K562 (cell line): ENCODE data around the gene LRP3. TPM values are rescaled to one million over a fixed set of nuclear protein-coding genes. Genes with fewer than 3 reads are reported as not detected.

Experiments used
- ATAC-seq: fragments of 200-7000 bp; cut with Tn5 transposase; 3 replicates; pipeline ENCODE4 v1.9.1; 2020; ENCODE audit warnings: moderate library complexity
- BruUV-seq: library from RNA; stranded (reverse); fragments of 400-500 nt; replicated peaks from 2 replicates; lab custom pipeline; 2021; lab: Mats Ljungman, UMichigan
- CTCF ChIA-PET: fragments of 300-600 bp; formaldehyde crosslinking; extraction: SDS; loops from one replicate; lab custom pipeline; 2021; ENCODE audit warnings: low intra/inter-chr PET ratio; lab: Yijun Ruan, JAX
- POLR2A ChIA-PET: fragments of 300-600, 350-650 bp; sonication (Branson Sonifier 250); formaldehyde crosslinking; extraction: SDS; loops from one replicate; lab custom pipeline; 2021; ENCODE audit warnings: antibody characterized with exemption, inconsistent platforms; lab: Yijun Ruan, JAX
- DNase-seq, 4 experiments: peaks; one replicate each; pipeline versions ENCODE4 v3.0.0 to v3.0.0-alpha.2; 2011 to 2018; ENCODE audit warnings: low spot score in 3 of 4, mixed read lengths in 3 of 4; ENCODE audit errors: extremely low read depth in 1 of 4
- FAIRE-seq: peaks from 2 replicates; lab custom pipeline; 2011; peaks lifted over from hg19 to GRCh38; lab: Jason Lieb, UNC
- H2AFZ ChIP-seq: 2 replicates; pipeline ENCODE4 v1.6.0; 2011; ENCODE audit warnings: low read depth, low read length, control low read depth, inconsistent platforms
- H3K27ac ChIP-seq: fragments of 200-600 bp; 3 replicates; pipeline ENCODE4 v1.8.0; 2011; ENCODE audit warnings: low read depth, mild to moderate bottlenecking, control low read depth, inconsistent platforms, low read length, moderate library complexity, mixed read lengths; ENCODE audit errors: extremely low read depth
- H3K27me3 ChIP-seq, 2 experiments: fragments of 300-600 bp in 1 of 2; 2 replicates in 1 of 2; 3 replicates in 1 of 2; pipeline versions ENCODE4 v1.6.0 to v1.8.0; 2011; ENCODE audit warnings: inconsistent platforms in 2 of 2, low read length in 2 of 2, mild to moderate bottlenecking in 1 of 2, mixed read lengths in 1 of 2, moderate library complexity in 1 of 2; ENCODE audit not compliant: control insufficient read depth in 2 of 2, insufficient read depth in 2 of 2
- H3K36me3 ChIP-seq: fragments of 300-600 bp; 3 replicates; pipeline ENCODE4 v1.8.0; 2011; ENCODE audit warnings: mild to moderate bottlenecking, low read length, inconsistent platforms; ENCODE audit not compliant: control insufficient read depth, insufficient read depth
- H3K4me1 ChIP-seq, 2 experiments: fragments of 200-600 bp in 1 of 2; replicated peaks in 1 of 2; 2 replicates in 1 of 2; 3 replicates in 1 of 2; pipeline versions ENCODE4 v1.5.1 to v1.8.0; 2011; ENCODE audit warnings: inconsistent platforms in 2 of 2, low read length in 2 of 2, mild to moderate bottlenecking in 1 of 2, mixed read lengths in 1 of 2, moderate library complexity in 1 of 2; ENCODE audit not compliant: control insufficient read depth in 2 of 2, insufficient read depth in 2 of 2
- H3K4me2 ChIP-seq: 2 replicates; pipeline ENCODE4 v1.6.1; 2011; ENCODE audit warnings: low read length, control low read depth, inconsistent platforms, mixed read lengths; ENCODE audit not compliant: insufficient read depth
- H3K4me3 ChIP-seq: fragments of 200-600 bp; sonication (generic), shearing (Covaris generic); 2 replicates; pipeline ENCODE4 v1.5.1; 2016; ENCODE audit warnings: control low read depth, inconsistent platforms
- H3K79me2 ChIP-seq: fragments of 200-600 bp; 3 replicates; pipeline ENCODE4 v1.8.0; 2011; ENCODE audit warnings: low read length, inconsistent platforms; ENCODE audit not compliant: control insufficient read depth, insufficient read depth
- H3K9ac ChIP-seq, 2 experiments: 2 replicates each; pipeline versions ENCODE4 v1.6.0 to v1.6.1; 2011; ENCODE audit warnings: low read depth in 2 of 2, low read length in 2 of 2, control low read depth in 1 of 2, inconsistent platforms in 1 of 2, mild to moderate bottlenecking in 1 of 2, mixed read lengths in 1 of 2; ENCODE audit not compliant: insufficient read depth in 1 of 2
- H3K9me1 ChIP-seq: one replicate; pipeline ENCODE4 v1.6.0; 2011; ENCODE audit warnings: inconsistent platforms, mild to moderate bottlenecking, low read length, moderate library complexity; ENCODE audit not compliant: control insufficient read depth, insufficient read depth
- H3K9me3 ChIP-seq: replicated peaks from 2 replicates; pipeline ENCODE4 v1.5.1; 2011; ENCODE audit warnings: low read depth, low read length, inconsistent platforms; ENCODE audit not compliant: control insufficient read depth, insufficient read depth
- H4K20me1 ChIP-seq: replicated peaks from 2 replicates; pipeline ENCODE4 v1.6.1; 2011; ENCODE audit warnings: low read length, inconsistent platforms, mixed read lengths; ENCODE audit not compliant: control insufficient read depth, insufficient read depth
- ERF ChIP-seq: fragments of 450-650 bp; formaldehyde crosslinking; IDR thresholded peaks from 2 replicates; pipeline ENCODE4 v1.4.0; 2020; ENCODE audit warnings: mild to moderate bottlenecking, mixed read lengths
- GTF2E2 ChIP-seq: fragments of 200-800 bp; sonication (Bioruptor generic); IDR thresholded peaks from 2 replicates; pipeline ENCODE4 v1.6.1; 2016; ENCODE audit warnings: missing genetic modification characterization, missing compliant biosample characterization
- HDAC6 ChIP-seq: IDR thresholded peaks from 2 replicates; pipeline ENCODE4 v1.6.1; 2012; ENCODE audit warnings: low read depth, mild to moderate bottlenecking, control low read depth, inconsistent platforms, low read length, moderate library complexity
- HNRNPH1 ChIP-seq: fragments of 200-400 bp; formaldehyde crosslinking; optimal IDR thresholded peaks from 2 replicates; pipeline ENCODE3; 2017; ENCODE audit warnings: low read depth, mild to moderate bottlenecking, low read length, moderate library complexity
- PPARD ChIP-seq: fragments of 250-450 bp; sonication (Bioruptor Pico); IDR thresholded peaks from 2 replicates; pipeline ENCODE4 v1.8.0; 2022; ENCODE audit warnings: inconsistent platforms, mild to moderate bottlenecking, moderate library complexity
- ZFPM2 ChIP-seq: fragments of 250-450 bp; sonication (Bioruptor Pico); IDR thresholded peaks from 2 replicates; pipeline ENCODE4 v1.5.1; 2022; ENCODE audit warnings: mild to moderate bottlenecking
- ZNF282 ChIP-seq: sonication (generic); formaldehyde crosslinking; IDR thresholded peaks from 2 replicates; pipeline ENCODE4 v1.8.1; 2023; ENCODE audit warnings: missing genetic modification reagents
- WGBS: fragments of 100-300 bp; shearing (Covaris generic); methylation state at CpG from one replicate; pipeline ENCODE4 v1.1.6; 2016; ENCODE audit warnings: low coverage, mixed read lengths; ENCODE audit not compliant: insufficient coverage; ENCODE audit errors: missing lambda C conversion rate; 5-methylcytosine and 5-hydroxymethylcytosine counted together
- in situ Hi-C: fragments of 300-500 bp; cut with MboI; formaldehyde crosslinking; loops from 4 replicates; pipeline ENCODE4 v1.15.0; 2018; ENCODE audit warnings: inconsistent platforms, mixed read lengths
- intact Hi-C: fragments of 100-400 bp; cut with micrococcal nuclease; formaldehyde crosslinking; loops from 2 replicates; pipeline ENCODE4 v1.14.2; 2022
- polyA plus RNA-seq, 8 experiments: library from polyadenylated mRNA; depleted of rRNA in 4 of 8; stranded (reverse) in 5 of 8; unstranded in 3 of 8; fragments of >200 nt; fragmentation: Nextera tagmentation in 2 of 8; fragmentation: Illumina TruSeq in 1 of 8; extraction: Ambion mirVana in 2 of 8; extraction: Trizol in 1 of 8; gene quantifications; 2 replicates each; pipeline versions ENCODE4 v1.2.1 to v1.2.3, GENCODE V29; 2011 to 2014; ENCODE audit warnings: inconsistent platforms in 1 of 8, missing spikeins in 1 of 8
- total RNA-seq, 7 experiments: library from RNA; depleted of rRNA in 6 of 7; stranded (reverse); fragments of >200 nt in 6 of 7; fragmentation: Illumina TruSeq in 2 of 7; extraction: Trizol in 2 of 7; gene quantifications; 2 replicates each; pipeline versions ENCODE4 v1.2.1 to v1.2.3, GENCODE V29; 2011 to 2021; ENCODE audit warnings: low replicate concordance in 1 of 7
- TF ChIP-seq, protein P1 (sequence below): fragments of 250-450 bp; sonication (Bioruptor Pico); IDR thresholded peaks from 2 replicates; pipeline ENCODE4 v1.4.0; 2020; ENCODE audit warnings: mild to moderate bottlenecking, moderate library complexity, borderline replicate concordance
- TF ChIP-seq, protein P2 (sequence below): fragments of 200-400 bp; formaldehyde crosslinking; IDR thresholded peaks from 2 replicates; pipeline ENCODE4 v1.6.1; 2017; ENCODE audit warnings: mild to moderate bottlenecking, low read depth, low read length, moderate library complexity

LRP3 gene
- total and polyA plus RNA-seq, 9 of the 15 experiments (the other 6 are each of a cell fraction or from before 2014, with no cell fraction given): 0.29 TPM; not detected in 8

DNA sequence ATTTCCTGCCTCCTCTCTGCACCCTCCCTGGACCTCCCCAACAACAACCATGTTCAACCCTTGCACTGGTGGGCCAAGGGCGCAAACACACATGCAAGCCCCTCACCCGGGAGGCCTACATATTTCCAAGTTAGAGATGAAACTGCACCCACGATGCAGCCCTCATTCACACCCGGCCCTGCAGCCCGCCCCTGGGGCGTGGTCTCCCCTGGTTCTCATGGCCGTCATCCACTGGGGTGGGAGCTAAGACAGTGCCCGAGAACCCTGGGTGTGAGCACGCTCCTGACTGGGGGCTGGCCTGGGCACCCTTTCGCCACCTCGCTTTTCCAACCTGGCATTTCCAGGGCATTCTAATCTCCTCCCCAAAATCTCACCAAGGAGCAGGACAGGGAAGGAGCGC, 38.5 kb downstream of the LRP3 start:
- ATAC-seq (no peak), FAIRE-seq (no peak), DNase-seq (no peak)
- CTCF ChIA-PET: no interaction called here
- peaks cover 0 to 9% of the 10 kb centered on the region in 2 experiments; a peak in 2 of 5 replicates for H3K4me1 ChIP-seq
- H3K27me3 ChIP-seq: peaks cover 2 to 24% of the 10 kb centered on the region in 2 experiments; a peak in 3 of 5 replicates
- BruUV-seq: no TSS peak
- no peak overlapping the region for H2AFZ ChIP-seq
- no peak overlapping the region for H3K4me2 ChIP-seq
- no peak for TF ChIP-seq PPARD (CRISPR knock-in tag)
- POLR2A ChIA-PET: no interaction called here
- no peak overlapping the region for H3K4me3 ChIP-seq
- no peaks in the 10 kb centered on the region; the same call in none of the 2 replicates for H3K9me3 ChIP-seq
- H3K36me3 ChIP-seq: no peaks in the 10 kb centered on the region
- H3K27ac ChIP-seq: no peak overlapping the region
- H4K20me1 ChIP-seq: peaks cover 15% of the 10 kb centered on the region
- intact Hi-C loops: no loop called here
- H3K9me1 ChIP-seq: no peaks in the 10 kb centered on the region
- no peaks in the 10 kb centered on the region for H3K79me2 ChIP-seq
- WGBS: 4% methylated on average over 12 of the region's 12 CpGs
- no peak overlapping the region for H3K9ac ChIP-seq
- in situ Hi-C loops: no loop called here

DNA sequence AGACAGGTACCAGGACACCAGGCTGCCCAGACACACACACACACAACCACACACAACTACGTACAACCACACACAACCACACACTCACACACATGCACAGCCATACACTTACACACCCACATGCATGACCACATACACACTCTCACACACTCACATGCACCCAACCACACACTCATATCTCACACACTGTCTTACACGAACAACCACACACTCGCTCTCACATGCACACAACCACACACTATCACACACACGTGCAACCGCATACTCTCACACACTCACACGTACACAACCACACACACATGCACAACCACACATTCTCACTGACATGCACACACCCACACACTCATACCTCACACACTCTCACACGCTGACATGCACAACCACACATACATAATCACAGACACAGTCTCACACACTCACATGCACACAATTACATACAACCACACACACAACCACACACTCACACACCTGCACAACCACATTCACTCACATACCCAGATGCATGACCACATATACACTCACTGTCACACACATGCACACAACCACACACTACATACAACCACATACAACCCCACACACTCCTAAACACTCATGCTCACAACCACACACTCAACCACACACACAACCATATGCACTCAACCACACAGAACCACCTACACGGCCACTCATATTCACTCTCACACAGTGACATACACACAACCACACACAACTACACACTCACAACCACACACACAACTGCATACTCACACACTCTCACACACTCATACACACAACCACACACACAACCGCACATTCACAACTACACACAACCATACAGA, 39.1 kb downstream of the LRP3 start:
- peaks cover 2 to 29% of the 10 kb centered on the region in 2 experiments; a peak in 3 of 5 replicates for H3K27me3 ChIP-seq
- H3K4me1 ChIP-seq: peaks cover 0 to 9% of the 10 kb centered on the region in 2 experiments; a peak in 2 of 5 replicates
- H3K27ac ChIP-seq: no peak overlapping the region
- DNase-seq (no peak), FAIRE-seq (no peak), ATAC-seq (no peak)
- CTCF ChIA-PET: no interaction called here
- H3K9me3 ChIP-seq: no peaks in the 10 kb centered on the region; the same call in none of the 2 replicates
- 28% methylated on average over 9 of the region's 9 CpGs for WGBS
- H3K4me3 ChIP-seq: no peak overlapping the region
- in situ Hi-C loops (no loop called here), intact Hi-C loops (no loop called here)
- BruUV-seq: no TSS peak
- H3K9me1 ChIP-seq: no peaks in the 10 kb centered on the region
- H3K9ac ChIP-seq: no peak overlapping the region
- H4K20me1 ChIP-seq: peaks cover 15% of the 10 kb centered on the region
- H3K4me2 ChIP-seq: no peak overlapping the region
- H3K79me2 ChIP-seq: no peaks in the 10 kb centered on the region
- no peaks in the 10 kb centered on the region for H3K36me3 ChIP-seq
- POLR2A ChIA-PET: no interaction called here
- no peak overlapping the region for H2AFZ ChIP-seq
- TF ChIP-seq, protein P1, sequence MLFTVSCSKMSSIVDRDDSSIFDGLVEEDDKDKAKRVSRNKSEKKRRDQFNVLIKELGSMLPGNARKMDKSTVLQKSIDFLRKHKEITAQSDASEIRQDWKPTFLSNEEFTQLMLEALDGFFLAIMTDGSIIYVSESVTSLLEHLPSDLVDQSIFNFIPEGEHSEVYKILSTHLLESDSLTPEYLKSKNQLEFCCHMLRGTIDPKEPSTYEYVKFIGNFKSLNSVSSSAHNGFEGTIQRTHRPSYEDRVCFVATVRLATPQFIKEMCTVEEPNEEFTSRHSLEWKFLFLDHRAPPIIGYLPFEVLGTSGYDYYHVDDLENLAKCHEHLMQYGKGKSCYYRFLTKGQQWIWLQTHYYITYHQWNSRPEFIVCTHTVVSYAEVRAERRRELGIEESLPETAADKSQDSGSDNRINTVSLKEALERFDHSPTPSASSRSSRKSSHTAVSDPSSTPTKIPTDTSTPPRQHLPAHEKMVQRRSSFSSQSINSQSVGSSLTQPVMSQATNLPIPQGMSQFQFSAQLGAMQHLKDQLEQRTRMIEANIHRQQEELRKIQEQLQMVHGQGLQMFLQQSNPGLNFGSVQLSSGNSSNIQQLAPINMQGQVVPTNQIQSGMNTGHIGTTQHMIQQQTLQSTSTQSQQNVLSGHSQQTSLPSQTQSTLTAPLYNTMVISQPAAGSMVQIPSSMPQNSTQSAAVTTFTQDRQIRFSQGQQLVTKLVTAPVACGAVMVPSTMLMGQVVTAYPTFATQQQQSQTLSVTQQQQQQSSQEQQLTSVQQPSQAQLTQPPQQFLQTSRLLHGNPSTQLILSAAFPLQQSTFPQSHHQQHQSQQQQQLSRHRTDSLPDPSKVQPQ (CRISPR knock-in tag): no peak
- no peak for TF ChIP-seq ZFPM2 (CRISPR knock-in tag)
- TF ChIP-seq, protein P2, sequence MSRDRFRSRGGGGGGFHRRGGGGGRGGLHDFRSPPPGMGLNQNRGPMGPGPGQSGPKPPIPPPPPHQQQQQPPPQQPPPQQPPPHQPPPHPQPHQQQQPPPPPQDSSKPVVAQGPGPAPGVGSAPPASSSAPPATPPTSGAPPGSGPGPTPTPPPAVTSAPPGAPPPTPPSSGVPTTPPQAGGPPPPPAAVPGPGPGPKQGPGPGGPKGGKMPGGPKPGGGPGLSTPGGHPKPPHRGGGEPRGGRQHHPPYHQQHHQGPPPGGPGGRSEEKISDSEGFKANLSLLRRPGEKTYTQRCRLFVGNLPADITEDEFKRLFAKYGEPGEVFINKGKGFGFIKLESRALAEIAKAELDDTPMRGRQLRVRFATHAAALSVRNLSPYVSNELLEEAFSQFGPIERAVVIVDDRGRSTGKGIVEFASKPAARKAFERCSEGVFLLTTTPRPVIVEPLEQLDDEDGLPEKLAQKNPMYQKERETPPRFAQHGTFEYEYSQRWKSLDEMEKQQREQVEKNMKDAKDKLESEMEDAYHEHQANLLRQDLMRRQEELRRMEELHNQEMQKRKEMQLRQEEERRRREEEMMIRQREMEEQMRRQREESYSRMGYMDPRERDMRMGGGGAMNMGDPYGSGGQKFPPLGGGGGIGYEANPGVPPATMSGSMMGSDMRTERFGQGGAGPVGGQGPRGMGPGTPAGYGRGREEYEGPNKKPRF: no peak
- TF ChIP-seq ERF (CRISPR knock-in tag): no peak
- TF ChIP-seq HDAC6: no peak
- no peak for TF ChIP-seq HNRNPH1
- no peak for TF ChIP-seq GTF2E2 (tag)
- no peak for TF ChIP-seq ZNF282 (CRISPR knock-in tag)
